SK-N-SH (cell line): Measurements from ENCODE around the gene FOXF2. TPM values are rescaled to one million over a fixed set of nuclear protein-coding genes. Genes with fewer than 3 reads are reported as not detected.

Experiments
- CTCF ChIA-PET: fragments of 300-600, 350-600 bp; formaldehyde crosslinking; extraction: SDS; loops from one replicate; lab custom pipeline; 2021; lab: Yijun Ruan, JAX
- POLR2A ChIA-PET: fragments of 350-600 bp; sonication (Branson Sonifier 250); formaldehyde crosslinking; extraction: SDS; loops from one replicate; lab custom pipeline; 2020; ENCODE audit warnings: antibody characterized with exemption, inconsistent platforms; lab: Yijun Ruan, JAX
- DNase-seq: peaks from one replicate; pipeline ENCODE4 v3.0.0; 2012
- H2AFZ ChIP-seq: fragments of 200-600 bp; sonication (generic); 2 replicates; pipeline ENCODE4 v1.8.1; 2016; ENCODE audit warnings: antibody characterized with exemption, mild to moderate bottlenecking, low read depth
- H3F3A ChIP-seq: fragments of 200-600 bp; sonication (generic); replicated peaks from 2 replicates; pipeline ENCODE3; 2016; ENCODE audit warnings: antibody characterized with exemption, mild to moderate bottlenecking; ENCODE audit not compliant: insufficient read depth
- H3K27ac ChIP-seq, 2 experiments: fragments of 200-500 bp in 1 of 2; fragments of 200-600 bp in 1 of 2; sonication (Bioruptor generic) in 1 of 2; sonication (generic), shearing (Covaris generic) in 1 of 2; 2 replicates each; pipeline versions ENCODE4 v1.5.1 to v1.6.1; 2014 to 2016; ENCODE audit warnings: low read depth in 2 of 2, inconsistent platforms in 1 of 2, low read length in 1 of 2, mild to moderate bottlenecking in 1 of 2, mixed read lengths in 1 of 2
- H3K27me3 ChIP-seq: fragments of 200-600 bp; sonication (generic), shearing (Covaris generic); 2 replicates; pipeline ENCODE4 v1.6.1; 2016; ENCODE audit warnings: mixed run types; ENCODE audit not compliant: insufficient read depth
- H3K36me3 ChIP-seq, 2 experiments: fragments of 200-500 bp in 1 of 2; fragments of 200-600 bp in 1 of 2; sonication (Bioruptor generic) in 1 of 2; sonication (generic) in 1 of 2; replicated peaks in 1 of 2; 2 replicates each; pipeline versions ENCODE3 to v1.5.1; 2014 to 2016; ENCODE audit warnings: low read length in 1 of 2, mild to moderate bottlenecking in 1 of 2; ENCODE audit not compliant: insufficient read depth in 2 of 2, control insufficient read depth in 1 of 2
- H3K4me1 ChIP-seq, 2 experiments: fragments of 200-500 bp in 1 of 2; fragments of 200-600 bp in 1 of 2; sonication (Bioruptor generic) in 1 of 2; sonication (generic), shearing (Covaris generic) in 1 of 2; 2 replicates each; pipeline versions ENCODE4 v1.5.1 to v1.6.1; 2014 to 2016; ENCODE audit warnings: low read depth in 1 of 2, low read length in 1 of 2, mixed run types in 1 of 2; ENCODE audit not compliant: insufficient read depth in 2 of 2, control insufficient read depth in 1 of 2
- H3K4me2 ChIP-seq: fragments of 200-600 bp; sonication (generic), shearing (Covaris generic); 2 replicates; pipeline ENCODE4 v1.6.1; 2017; ENCODE audit warnings: mixed run types
- H3K4me3 ChIP-seq, 2 experiments: fragments of 200-500 bp in 1 of 2; fragments of 200-600 bp in 1 of 2; sonication (Bioruptor generic) in 1 of 2; sonication (generic), shearing (Covaris generic) in 1 of 2; 2 replicates each; pipeline versions ENCODE4 v1.5.1 to v1.8.1; 2014 to 2016; ENCODE audit warnings: low read depth in 2 of 2, inconsistent platforms in 1 of 2, low read length in 1 of 2, mild to moderate bottlenecking in 1 of 2, mixed read lengths in 1 of 2, moderate library complexity in 1 of 2
- H3K79me2 ChIP-seq: fragments of 200-600 bp; sonication (generic); 2 replicates; pipeline ENCODE4 v1.8.1; 2017; ENCODE audit warnings: mild to moderate bottlenecking; ENCODE audit not compliant: insufficient read depth
- H3K9ac ChIP-seq: fragments of 200-600 bp; sonication (generic); 2 replicates; pipeline ENCODE4 v1.6.1; 2017; ENCODE audit warnings: mixed run types
- H3K9me2 ChIP-seq: fragments of 200-600 bp; sonication (generic); 2 replicates; pipeline ENCODE4 v1.6.1; 2017; ENCODE audit warnings: mixed run types
- H3K9me3 ChIP-seq: fragments of 200-600 bp; sonication (generic); 2 replicates; pipeline ENCODE4 v1.6.1; 2017; ENCODE audit warnings: mixed run types, mild to moderate bottlenecking, moderate library complexity
- H4K20me1 ChIP-seq: fragments of 200-600 bp; sonication (generic); 2 replicates; pipeline ENCODE4 v1.6.1; 2017; ENCODE audit warnings: mild to moderate bottlenecking, mixed run types; ENCODE audit not compliant: insufficient read depth
- CHD2 ChIP-seq: fragments of 150-350 bp; IDR thresholded peaks from 2 replicates; pipeline ENCODE4 v1.6.1; 2018; ENCODE audit warnings: low read length; ENCODE audit not compliant: partially characterized antibody
- ELF1 ChIP-seq: IDR thresholded peaks from 2 replicates; pipeline ENCODE4 v1.4.0; 2012
- FOSL2 ChIP-seq: IDR thresholded peaks from 2 replicates; pipeline ENCODE4 v1.4.0; 2012; ENCODE audit warnings: low read depth, mild to moderate bottlenecking, moderate library complexity, borderline replicate concordance
- FOXJ3 ChIP-seq: sonication (generic); formaldehyde crosslinking; IDR thresholded peaks from 2 replicates; pipeline ENCODE4 v1.5.1; 2020; ENCODE audit warnings: mild to moderate bottlenecking, missing genetic modification reagents
- GATA2 ChIP-seq: sonication (generic); formaldehyde crosslinking; IDR thresholded peaks from 2 replicates; pipeline ENCODE4 v1.5.0; 2020; ENCODE audit warnings: mild to moderate bottlenecking, missing genetic modification reagents
- JUND ChIP-seq: IDR thresholded peaks from 2 replicates; pipeline ENCODE4 v1.4.0; 2012
- MEF2A ChIP-seq: IDR thresholded peaks from 2 replicates; pipeline ENCODE4 v1.4.0; 2012; ENCODE audit warnings: low read depth, borderline replicate concordance
- NFIC ChIP-seq: IDR thresholded peaks from 2 replicates; pipeline ENCODE4 v1.4.0; 2012; ENCODE audit warnings: borderline replicate concordance
- SIN3A ChIP-seq: IDR thresholded peaks from 2 replicates; pipeline ENCODE4 v1.6.1; 2012; ENCODE audit warnings: low read depth, mild to moderate bottlenecking, low read length, moderate library complexity, borderline replicate concordance
- SMC3 ChIP-seq: IDR thresholded peaks from 2 replicates; pipeline ENCODE4 v1.6.1; 2012; ENCODE audit warnings: low read depth, low read length, improper control_type of control experiment
- TAF1 ChIP-seq: IDR thresholded peaks from 2 replicates; pipeline ENCODE4 v1.6.1; 2012; ENCODE audit warnings: low read depth, mild to moderate bottlenecking, low read length, moderate library complexity, borderline replicate concordance
- USF2 ChIP-seq: fragments of 150-350 bp; IDR thresholded peaks from 2 replicates; pipeline ENCODE4 v1.6.1; 2017; ENCODE audit warnings: antibody characterized with exemption, low read length, low read depth, borderline replicate concordance
- WGBS: methylation state at CpG from one replicate; pipeline ENCODE4 v1.1.6; 2017; ENCODE audit warnings: low lambda C conversion rate; 5-methylcytosine and 5-hydroxymethylcytosine counted together
- polyA plus RNA-seq, 3 experiments: library from polyadenylated mRNA; depleted of rRNA; stranded (reverse); fragments of >200 nt; gene quantifications; 2 replicates each; pipeline ENCODE4 v1.2.3, GENCODE V29; 2012
- TF ChIP-seq, protein P1 (sequence below): IDR thresholded peaks from 2 replicates; pipeline ENCODE4 v1.6.1; 2012; ENCODE audit warnings: mild to moderate bottlenecking, low read depth, low read length, moderate library complexity

The FOXF2 gene
- polyA plus RNA-seq, 1 of the 3 experiments (the other 2 are of a cell fraction), result not detected

GRCh38 chr6:1405221-1405620 lies 15.8 kb downstream of the FOXF2 start:
- Histone ChIP-seq H3K4me2 (no peak overlapping the region), H2AFZ (no peak overlapping the region), H3K9me2 (no peaks in the 10 kb centered on the region), H3K4me1 (no peaks in the 10 kb centered on the region), H3K9ac (no peak overlapping the region), H4K20me1 (no peaks in the 10 kb centered on the region), H3K27me3 (peaks cover 52% of the 10 kb centered on the region)
- 7% methylated on average over 6 of the region's 6 CpGs for WGBS
- no peak for DNase-seq
- TF ChIP-seq FOXJ3 (CRISPR knock-in tag) (no peak), TAF1 (no peak)
- TF ChIP-seq, all 33 proteins: peak for 0
- no peak overlapping the region for H3K27ac ChIP-seq
- H3K9me3 ChIP-seq, result no peaks in the 10 kb centered on the region
- H3K36me3 ChIP-seq, result no peaks in the 10 kb centered on the region
- H3K79me2 ChIP-seq, result no peaks in the 10 kb centered on the region
- no peak overlapping the region for H3K4me3 ChIP-seq
- ChIA-PET POLR2A (no interaction called here), CTCF (interaction anchor here (0.7 to 1.5 kb wide), 2 partner anchors 8 to 10 kb away, joined by 3 to 18 read pairs; no protein-coding TSS in a partner anchor)
- no peaks in the 10 kb centered on the region for H3F3A ChIP-seq

DNA sequence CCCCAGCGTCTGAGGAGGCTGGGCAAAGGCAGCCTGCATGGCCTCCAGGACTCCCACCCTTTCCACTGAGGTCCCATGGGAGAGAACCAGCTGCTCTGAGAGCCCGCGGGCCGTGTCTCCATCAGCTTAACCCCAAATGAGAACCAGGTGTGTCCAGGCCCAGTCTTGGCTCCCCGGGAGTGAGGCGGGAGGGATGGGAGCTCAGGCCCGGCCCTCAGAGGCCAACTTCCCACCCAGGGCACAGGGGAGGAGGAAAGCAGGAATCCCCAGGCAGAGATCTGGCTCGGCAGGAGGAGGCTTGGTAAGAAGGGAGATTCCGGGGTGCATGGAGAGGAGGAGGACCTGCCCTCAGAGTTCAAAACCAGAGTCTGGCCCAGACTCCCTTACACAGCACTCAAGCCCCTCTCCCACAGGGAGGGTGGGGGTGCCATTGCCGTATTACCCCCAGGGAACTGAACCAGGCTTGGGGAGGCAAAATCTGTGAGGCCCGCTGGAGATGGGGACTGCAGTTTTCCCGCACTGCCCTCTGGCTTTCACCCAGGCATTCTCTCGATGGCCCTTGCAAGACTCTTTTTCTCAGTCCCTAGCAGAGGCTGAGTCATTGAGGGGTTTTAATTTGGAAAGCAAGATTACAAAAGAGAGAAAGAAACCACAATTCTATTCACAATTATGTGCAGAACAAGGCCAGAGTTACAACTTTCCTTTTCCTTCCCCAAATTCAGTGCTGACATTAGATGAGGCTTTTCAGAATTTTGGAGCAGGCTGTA lies 17.1 kb downstream of the FOXF2 start:
- no peaks in the 10 kb centered on the region for H3K9me3 ChIP-seq
- no peak overlapping the region for H3K9ac ChIP-seq
- peaks cover 43% of the 10 kb centered on the region for H3K27me3 ChIP-seq
- ChIA-PET POLR2A (no interaction called here), CTCF (interaction anchor here (0.7 kb wide), 1 partner anchor 30 kb away, joined by 3 read pairs; no protein-coding TSS in a partner anchor)
- H3K36me3 ChIP-seq, result no peaks in the 10 kb centered on the region
- no peaks in the 10 kb centered on the region for H4K20me1 ChIP-seq
- H3F3A ChIP-seq, result no peaks in the 10 kb centered on the region
- no peak overlapping the region for H2AFZ ChIP-seq
- H3K4me1 ChIP-seq, result no peaks in the 10 kb centered on the region
- no peak overlapping the region for H3K27ac ChIP-seq
- no peaks in the 10 kb centered on the region for H3K79me2 ChIP-seq
- 4% methylated on average over 4 of the region's 13 CpGs for WGBS
- no peaks in the 10 kb centered on the region for H3K9me2 ChIP-seq
- no peak overlapping the region for H3K4me2 ChIP-seq
- no peak for DNase-seq
- H3K4me3 ChIP-seq, result no peak overlapping the region
- TF ChIP-seq MEF2A (no peak), SMC3 (no peak), CHD2 (no peak), TAF1 (no peak), SIN3A (no peak), JUND (no peak), GATA2 (CRISPR knock-in tag) (no peak), FOSL2 (no peak), ELF1 (no peak), USF2 (no peak), NFIC (no peak), FOXJ3 (CRISPR knock-in tag) (no peak)
- TF ChIP-seq, protein P1, sequence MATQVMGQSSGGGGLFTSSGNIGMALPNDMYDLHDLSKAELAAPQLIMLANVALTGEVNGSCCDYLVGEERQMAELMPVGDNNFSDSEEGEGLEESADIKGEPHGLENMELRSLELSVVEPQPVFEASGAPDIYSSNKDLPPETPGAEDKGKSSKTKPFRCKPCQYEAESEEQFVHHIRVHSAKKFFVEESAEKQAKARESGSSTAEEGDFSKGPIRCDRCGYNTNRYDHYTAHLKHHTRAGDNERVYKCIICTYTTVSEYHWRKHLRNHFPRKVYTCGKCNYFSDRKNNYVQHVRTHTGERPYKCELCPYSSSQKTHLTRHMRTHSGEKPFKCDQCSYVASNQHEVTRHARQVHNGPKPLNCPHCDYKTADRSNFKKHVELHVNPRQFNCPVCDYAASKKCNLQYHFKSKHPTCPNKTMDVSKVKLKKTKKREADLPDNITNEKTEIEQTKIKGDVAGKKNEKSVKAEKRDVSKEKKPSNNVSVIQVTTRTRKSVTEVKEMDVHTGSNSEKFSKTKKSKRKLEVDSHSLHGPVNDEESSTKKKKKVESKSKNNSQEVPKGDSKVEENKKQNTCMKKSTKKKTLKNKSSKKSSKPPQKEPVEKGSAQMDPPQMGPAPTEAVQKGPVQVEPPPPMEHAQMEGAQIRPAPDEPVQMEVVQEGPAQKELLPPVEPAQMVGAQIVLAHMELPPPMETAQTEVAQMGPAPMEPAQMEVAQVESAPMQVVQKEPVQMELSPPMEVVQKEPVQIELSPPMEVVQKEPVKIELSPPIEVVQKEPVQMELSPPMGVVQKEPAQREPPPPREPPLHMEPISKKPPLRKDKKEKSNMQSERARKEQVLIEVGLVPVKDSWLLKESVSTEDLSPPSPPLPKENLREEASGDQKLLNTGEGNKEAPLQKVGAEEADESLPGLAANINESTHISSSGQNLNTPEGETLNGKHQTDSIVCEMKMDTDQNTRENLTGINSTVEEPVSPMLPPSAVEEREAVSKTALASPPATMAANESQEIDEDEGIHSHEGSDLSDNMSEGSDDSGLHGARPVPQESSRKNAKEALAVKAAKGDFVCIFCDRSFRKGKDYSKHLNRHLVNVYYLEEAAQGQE, result no peak
